ENCODE data around the gene TBC1D23. TPM values are rescaled to one million over a fixed set of nuclear protein-coding genes. Genes with fewer than 3 reads are reported as not detected.

The TBC1D23 gene
- total RNA-seq: 66.3 and 101 TPM in 2 replicates

DNA sequence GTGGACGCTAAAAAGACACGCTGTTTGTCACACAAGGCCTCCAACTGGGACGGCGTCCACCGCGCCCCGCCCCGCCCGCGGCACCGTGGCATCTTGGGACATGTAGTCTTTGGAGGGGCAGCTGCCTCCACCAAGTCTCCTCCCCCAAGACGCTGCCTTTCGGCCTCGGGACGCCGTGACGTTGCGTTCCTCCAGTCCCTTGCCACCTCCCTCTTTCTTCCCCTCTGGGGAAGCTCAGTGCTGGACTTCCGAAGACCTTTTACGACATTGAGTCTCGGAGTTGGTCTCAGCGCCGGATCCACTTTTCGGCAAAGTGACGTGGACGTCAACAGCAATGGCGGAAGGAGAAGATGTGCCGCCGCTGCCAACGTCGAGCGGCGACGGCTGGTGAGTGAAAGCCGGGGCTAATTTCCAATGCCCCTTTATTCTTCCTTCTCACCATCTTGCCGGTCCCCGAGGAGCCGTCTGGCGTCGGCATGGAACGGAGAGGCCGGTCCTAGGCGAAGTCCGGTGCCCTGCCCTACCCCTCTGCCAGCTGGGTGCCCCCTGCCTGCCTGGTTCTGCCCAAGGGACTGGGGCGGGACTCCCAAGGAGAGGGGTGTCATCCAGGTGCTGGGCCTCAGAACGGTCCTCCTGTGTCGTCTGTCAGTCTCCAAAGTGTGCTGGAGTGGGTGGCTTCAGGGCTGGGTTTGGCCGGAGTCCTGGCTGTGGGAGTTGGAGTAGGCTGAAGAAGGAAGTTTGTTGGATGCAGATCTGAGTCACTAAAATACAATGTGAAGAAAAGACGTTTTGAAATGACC lies at the start of gene TBC1D23:
TBC1D23 (plus strand) TSS at position 308 of the 800 bp plus-strand sequence; CDS start at position 335, 27 bp downstream.

DNA sequence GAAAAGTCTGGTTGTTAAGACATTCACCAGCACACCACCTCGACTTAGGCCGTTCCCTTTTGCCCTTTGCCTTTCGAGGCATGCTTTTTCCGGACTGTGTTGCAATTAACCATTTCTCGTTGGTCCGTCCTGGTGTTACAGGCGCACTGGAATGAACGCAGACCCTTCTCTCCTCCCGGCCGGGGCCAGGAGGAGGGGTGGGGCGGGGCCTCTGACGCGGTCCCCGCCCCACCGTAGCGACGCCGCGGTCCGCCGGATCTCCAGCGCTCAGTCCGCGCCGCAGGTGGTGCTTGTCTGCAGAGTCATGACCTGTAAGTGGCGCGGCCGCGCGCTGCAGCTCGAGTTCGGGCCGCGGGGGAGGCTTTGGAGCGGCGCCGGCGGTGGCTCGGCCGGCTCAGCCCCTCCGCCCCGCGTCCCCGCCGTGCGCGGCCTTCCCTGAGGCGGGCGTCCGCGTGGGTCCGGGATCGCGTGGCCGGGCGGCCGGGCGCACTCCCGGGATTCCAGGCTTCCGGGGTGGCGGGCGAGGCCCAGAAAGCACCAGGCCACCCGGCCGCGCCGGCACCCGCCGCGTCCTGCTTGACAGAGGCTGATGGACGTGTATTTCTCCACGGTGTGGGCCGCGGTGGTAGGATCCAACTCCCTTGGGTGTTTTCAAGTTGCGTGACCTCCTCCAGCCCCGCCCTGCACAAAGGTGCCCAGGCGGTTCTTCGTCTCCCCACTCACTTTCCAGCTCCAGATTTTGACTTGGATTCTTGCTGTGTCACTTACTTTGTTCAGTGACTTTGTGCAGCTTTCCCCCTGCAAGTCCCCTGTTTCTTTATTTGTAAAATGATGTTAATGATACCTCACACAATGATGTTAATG lies 73.9 kb downstream of the TBC1D23 start, which contains the start of gene NIT2:
NIT2 (plus strand) TSS at position 270 of the 864 bp plus-strand sequence; CDS start at position 305, 35 bp downstream.

Other genes starting within 250 kb of the TBC1D23 start
- gene FILIP1L, start 146.5 kb upstream of the TBC1D23 start, total RNA-seq: 11.7 and 34.1 TPM in 2 replicates
- gene NIT2, start 73.8 kb downstream of the TBC1D23 start, total RNA-seq: 12.3 and 16.3 TPM in 2 replicates
- 58.9 and 62.1 TPM in 2 replicates for gene TOMM70, start 140.1 kb downstream of the TBC1D23 start, total RNA-seq
- gene LNP1, start 140.5 kb downstream of the TBC1D23 start, total RNA-seq: 3.5 and 5.9 TPM in 2 replicates
- gene TMEM45A, start 231.6 kb downstream of the TBC1D23 start, total RNA-seq: 74.8 and 166 TPM in 2 replicates

All from regular cardiac myocyte (primary cell).